Naive thymus-derived CD4-positive, alpha-beta T cell (primary cell): ENCODE measurements around the gene AHR. TPM values are rescaled to one million over a fixed set of nuclear protein-coding genes. Genes with fewer than 3 reads are reported as not detected.
A peak's percentile ranks its signal among the peaks of the same experiment; 100 is the strongest.

Experiments used
- ATAC-seq: fragments of 150-1000 bp; cut with Tn5 transposase; 2 replicates; pipeline ENCODE4 v1.10.0; 2021; ENCODE audit warnings: mild to moderate bottlenecking, moderate library complexity
- CTCF ChIA-PET: fragments of 350-600 bp; sonication (Branson Sonifier 250); formaldehyde crosslinking; loops from one replicate; lab custom pipeline; 2021; ENCODE audit warnings: antibody characterized with exemption; lab: Charles Lee
- POLR2A ChIA-PET: fragments of 350-600 bp; sonication (Branson Sonifier 250); formaldehyde crosslinking; loops from one replicate; lab custom pipeline; 2021; ENCODE audit warnings: antibody characterized with exemption, inconsistent platforms; lab: Charles Lee
- DNase-seq, 9 donors: peaks; one replicate each; pipeline versions ENCODE4 v3.0.0 to v3.0.0-alpha.2; 2020 to 2022; ENCODE audit warnings: mixed read lengths in 1 of 9
- H3K27ac ChIP-seq: one replicate; pipeline ENCODE4 v1.7.0; 2013; ENCODE audit warnings: mild to moderate bottlenecking, low read depth, low read length, moderate library complexity
- H3K27me3 ChIP-seq, 2 donors: one replicate each; pipeline ENCODE4 v1.7.0; 2013; ENCODE audit warnings: low read length in 2 of 2, mild to moderate bottlenecking in 2 of 2, moderate library complexity in 2 of 2; ENCODE audit not compliant: control insufficient read depth in 2 of 2, insufficient read depth in 2 of 2
- H3K36me3 ChIP-seq, 3 experiments: 1 replicate in 2 of 3; 2 replicates in 1 of 3; pipeline ENCODE4 v1.7.0; 2013; ENCODE audit warnings: low read length in 3 of 3, mild to moderate bottlenecking in 3 of 3, moderate library complexity in 1 of 3; ENCODE audit not compliant: insufficient read depth in 3 of 3, control insufficient read depth in 2 of 3
- H3K4me1 ChIP-seq, 2 donors: one replicate each; pipeline ENCODE4 v1.7.0; 2013; ENCODE audit warnings: low read length in 2 of 2, mild to moderate bottlenecking in 2 of 2, moderate library complexity in 1 of 2; ENCODE audit not compliant: control insufficient read depth in 2 of 2, insufficient read depth in 2 of 2
- H3K4me3 ChIP-seq: 2 replicates; pipeline ENCODE4 v1.7.0; 2013; ENCODE audit warnings: mild to moderate bottlenecking, low read length
- H3K9me3 ChIP-seq, 3 experiments: 1 replicate in 2 of 3; 2 replicates in 1 of 3; pipeline ENCODE4 v1.7.0; 2013; ENCODE audit warnings: low read length in 3 of 3; ENCODE audit not compliant: control insufficient read depth in 2 of 3
- H3K27ac Mint-ChIP-seq, 9 donors: one replicate each; pipeline ENCODE4 v1.8.0; 2020 to 2022; ENCODE audit warnings: mixed read lengths in 9 of 9, mild to moderate bottlenecking in 8 of 9, moderate library complexity in 5 of 9, inconsistent platforms in 2 of 9
- H3K27me3 Mint-ChIP-seq, 5 donors: one replicate each; pipeline ENCODE4 v1.8.0; 2021 to 2022; ENCODE audit warnings: mixed read lengths in 5 of 5, mild to moderate bottlenecking in 1 of 5
- H3K36me3 Mint-ChIP-seq, 5 donors: one replicate each; pipeline ENCODE4 v1.8.0; 2020 to 2022; ENCODE audit warnings: mixed read lengths in 5 of 5, mild to moderate bottlenecking in 3 of 5, inconsistent platforms in 1 of 5
- H3K4me1 Mint-ChIP-seq, 7 donors: one replicate each; pipeline ENCODE4 v1.8.0; 2020 to 2022; ENCODE audit warnings: mixed read lengths in 7 of 7, mild to moderate bottlenecking in 3 of 7, inconsistent platforms in 1 of 7
- H3K4me3 Mint-ChIP-seq, 10 donors: one replicate each; pipeline ENCODE4 v1.8.0; 2020 to 2022; ENCODE audit warnings: mild to moderate bottlenecking in 10 of 10, mixed read lengths in 10 of 10, moderate library complexity in 6 of 10, inconsistent platforms in 2 of 10
- H3K9me3 Mint-ChIP-seq, 11 donors: one replicate each; pipeline ENCODE4 v1.8.0; 2020 to 2022; ENCODE audit warnings: mixed read lengths in 11 of 11, mild to moderate bottlenecking in 4 of 11, inconsistent platforms in 1 of 11, moderate library complexity in 1 of 11
- intact Hi-C, 2 donors: fragments of 100-400 bp; cut with micrococcal nuclease; formaldehyde crosslinking; loops; one replicate each; pipeline ENCODE4 v1.15.1; 2023
- polyA plus RNA-seq, 2 donors: library from polyadenylated mRNA; unstranded; fragments of 300-500 nt; fragmentation: Illumina TruSeq; gene quantifications; one replicate each; pipeline ENCODE4 v1.2.3, GENCODE V29; 2021
- total RNA-seq, 6 experiments: library from RNA in 5 of 6; stranded (reverse) in 5 of 6; gene quantifications; 1 replicate in 5 of 6; 2 replicates in 1 of 6; pipeline ENCODE4 v1.2.3 and lab custom pipeline; 2021 to 2026

Gene AHR
- total and polyA plus RNA-seq, 7 experiments from 2014 or later = 6.7 to 109 (median 16.0) TPM

DNA sequence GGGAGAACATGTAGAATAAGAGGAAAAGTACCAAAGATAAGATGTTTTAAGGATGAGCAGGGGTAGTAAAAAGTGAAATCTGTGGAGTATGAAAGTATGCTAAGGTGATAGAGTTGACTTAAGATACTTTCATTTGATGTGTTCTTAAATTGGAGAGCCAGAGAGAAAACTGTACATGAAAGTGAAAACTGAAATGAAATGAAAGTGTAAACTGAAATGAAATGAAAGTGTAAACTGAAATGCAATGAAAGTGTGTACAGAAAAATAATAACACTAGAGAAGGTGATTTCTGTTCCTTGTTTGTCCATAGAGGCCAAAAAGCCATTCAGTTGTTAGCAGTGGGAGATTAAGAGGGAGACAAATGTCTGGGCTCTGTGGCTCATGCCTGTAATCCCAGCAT lies 17.5 kb downstream of the AHR start:
- Mint-ChIP-seq H3K27me3 (no peaks in the 10 kb centered on the region), H3K27ac (peak overlapping the region in 1 of 9 donors; percentile 34), H3K4me1 (peaks cover 0 to 17% (median 5%) of the 10 kb centered on the region in 7 donors), H3K4me3 (no peak overlapping the region), H3K36me3 (peaks cover 5 to 31% (median 18%) of the 10 kb centered on the region in 5 donors), H3K9me3 (no peaks in the 10 kb centered on the region)
- Histone ChIP-seq H3K27ac (no peak overlapping the region), H3K27me3 (no peaks in the 10 kb centered on the region), H3K4me1 (no peaks in the 10 kb centered on the region), H3K36me3 (peaks cover 0 to 11% (median 5%) of the 10 kb centered on the region in 3 experiments), H3K4me3 (no peak overlapping the region), H3K9me3 (no peaks in the 10 kb centered on the region)
- ATAC-seq = no peak
- ChIA-PET CTCF (no interaction called here), POLR2A (no interaction called here)
- intact Hi-C loops = no loop called here
- no peak for DNase-seq

DNA sequence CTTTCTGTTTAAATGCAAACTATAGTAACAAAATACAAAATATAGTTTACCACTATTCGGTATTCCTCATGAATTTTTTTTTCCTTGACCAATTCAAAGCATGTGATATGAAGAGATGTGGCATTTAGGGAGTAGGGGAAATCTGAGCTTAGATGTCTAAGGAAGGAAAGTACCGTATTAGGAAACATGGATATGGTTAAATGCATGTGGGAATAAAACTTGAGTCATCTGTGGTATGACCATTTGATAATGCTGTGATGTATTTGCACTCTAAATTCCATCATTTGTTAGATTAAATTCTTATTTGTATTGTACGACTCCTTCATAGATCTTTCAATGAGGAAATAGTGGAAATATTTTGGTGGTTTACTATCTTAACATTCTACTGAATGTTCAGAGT lies 19.7 kb downstream of the AHR start:
- ChIA-PET CTCF (no interaction called here), POLR2A (no interaction called here)
- ATAC-seq (no peak), DNase-seq (no peak)
- peaks cover 0 to 18% (median 5%) of the 10 kb centered on the region in 7 donors for H3K4me1 Mint-ChIP-seq
- peaks cover 0 to 25% (median 17%) of the 10 kb centered on the region in 5 donors for H3K36me3 Mint-ChIP-seq
- H3K9me3 Mint-ChIP-seq = no peaks in the 10 kb centered on the region
- H3K27ac Mint-ChIP-seq = no peak overlapping the region
- no peaks in the 10 kb centered on the region for H3K9me3 ChIP-seq
- no peak overlapping the region for H3K27ac ChIP-seq
- no peaks in the 10 kb centered on the region for H3K27me3 ChIP-seq
- intact Hi-C loops = no loop called here
- no peaks in the 10 kb centered on the region for H3K27me3 Mint-ChIP-seq
- no peaks in the 10 kb centered on the region for H3K36me3 ChIP-seq
- H3K4me3 ChIP-seq = no peak overlapping the region
- no peak overlapping the region for H3K4me3 Mint-ChIP-seq
- no peaks in the 10 kb centered on the region for H3K4me1 ChIP-seq

- H3K27ac Mint-ChIP-seq = no peak overlapping the region
- H3K4me3 ChIP-seq = no peak overlapping the region
- no peak overlapping the region for H3K27ac ChIP-seq
- POLR2A ChIA-PET = no interaction called here
- intact Hi-C loops = no loop called here
- peaks cover 0 to 17% (median 5%) of the 10 kb centered on the region in 7 donors for H3K4me1 Mint-ChIP-seq
- H3K27me3 ChIP-seq = no peaks in the 10 kb centered on the region
- H3K4me1 ChIP-seq = no peaks in the 10 kb centered on the region
- no peak overlapping the region for H3K4me3 Mint-ChIP-seq
- peaks cover 0 to 4% (median 0%) of the 10 kb centered on the region in 3 experiments for H3K36me3 ChIP-seq
- H3K9me3 Mint-ChIP-seq = no peaks in the 10 kb centered on the region
- ATAC-seq = no peak
- peaks cover 0 to 24% (median 15%) of the 10 kb centered on the region in 5 donors for H3K36me3 Mint-ChIP-seq
- DNase-seq = no peak
- no peaks in the 10 kb centered on the region for H3K9me3 ChIP-seq
- CTCF ChIA-PET = no interaction called here
- H3K27me3 Mint-ChIP-seq = no peaks in the 10 kb centered on the region
These were observed 21.0 kb downstream of the AHR start for GRCh38 chr7:17319164-17320101.

DNA sequence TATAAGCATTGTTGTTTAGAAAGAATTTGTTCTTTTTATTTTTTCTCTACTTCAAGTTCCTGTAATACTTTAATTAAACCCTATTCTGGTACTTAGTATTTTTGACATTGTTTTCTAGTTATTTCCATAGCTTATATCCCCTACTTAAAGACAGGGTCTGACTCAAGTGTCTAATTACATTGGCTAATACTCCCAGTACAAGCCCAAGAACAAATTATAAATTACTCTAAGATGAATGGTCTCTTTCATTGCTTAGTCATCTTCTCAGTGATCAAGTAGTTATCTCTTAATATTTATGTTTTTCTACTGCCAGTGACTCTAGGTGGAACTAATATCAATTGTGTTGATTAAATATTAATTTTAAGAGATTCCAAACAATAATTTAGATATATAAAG lies 21.6 kb downstream of the AHR start:
- Mint-ChIP-seq H3K27ac (no peak overlapping the region), H3K4me3 (no peak overlapping the region), H3K36me3 (peaks cover 0 to 25% (median 14%) of the 10 kb centered on the region in 5 donors), H3K4me1 (peaks cover 0 to 17% (median 5%) of the 10 kb centered on the region in 7 donors), H3K27me3 (no peaks in the 10 kb centered on the region), H3K9me3 (no peaks in the 10 kb centered on the region)
- Histone ChIP-seq H3K9me3 (no peaks in the 10 kb centered on the region), H3K36me3 (peaks cover 0 to 4% (median 0%) of the 10 kb centered on the region in 3 experiments), H3K4me1 (no peaks in the 10 kb centered on the region), H3K4me3 (no peak overlapping the region), H3K27ac (no peak overlapping the region), H3K27me3 (no peaks in the 10 kb centered on the region)
- intact Hi-C loops = no loop called here
- ChIA-PET POLR2A (no interaction called here), CTCF (no interaction called here)
- ATAC-seq (no peak), DNase-seq (no peak)

DNA sequence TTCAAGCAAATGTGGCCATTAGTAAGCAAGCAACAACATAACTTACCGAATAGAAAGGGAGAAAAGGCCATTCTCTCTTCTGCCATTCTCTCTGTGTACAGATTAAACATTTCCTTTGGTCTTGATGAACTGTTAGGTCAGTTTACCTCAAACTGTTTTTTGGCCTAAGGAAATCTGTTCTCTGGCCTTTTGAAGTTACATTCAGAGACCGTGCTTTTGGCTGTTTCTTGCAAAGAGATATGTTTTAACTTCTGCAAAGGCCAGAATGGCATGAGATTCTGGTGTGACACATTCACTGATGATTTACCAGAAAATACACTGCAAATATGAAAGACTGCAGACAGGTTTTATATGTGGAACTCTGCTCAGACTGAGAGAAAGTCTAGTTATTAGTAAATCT lies 22.2 kb downstream of the AHR start:
- Histone ChIP-seq H3K9me3 (no peaks in the 10 kb centered on the region), H3K4me3 (no peak overlapping the region), H3K27me3 (no peaks in the 10 kb centered on the region), H3K36me3 (peaks cover 0 to 4% (median 0%) of the 10 kb centered on the region in 3 experiments), H3K4me1 (no peaks in the 10 kb centered on the region), H3K27ac (no peak overlapping the region)
- ATAC-seq (peak; percentile 20), DNase-seq (no peak)
- H3K27me3 Mint-ChIP-seq = no peaks in the 10 kb centered on the region
- POLR2A ChIA-PET = no interaction called here
- intact Hi-C loops = no loop called here
- no peak overlapping the region for H3K27ac Mint-ChIP-seq
- CTCF ChIA-PET = no interaction called here
- no peak overlapping the region for H3K4me3 Mint-ChIP-seq
- H3K36me3 Mint-ChIP-seq = peaks cover 0 to 31% (median 20%) of the 10 kb centered on the region in 5 donors
- H3K4me1 Mint-ChIP-seq = peaks cover 0 to 17% (median 4%) of the 10 kb centered on the region in 7 donors
- H3K9me3 Mint-ChIP-seq = no peaks in the 10 kb centered on the region

GRCh38 chr7:17325364-17325763 lies 26.9 kb downstream of the AHR start:
- POLR2A ChIA-PET = no interaction called here
- no peaks in the 10 kb centered on the region for H3K9me3 Mint-ChIP-seq
- H3K4me1 Mint-ChIP-seq = peaks cover 0 to 4% (median 0%) of the 10 kb centered on the region in 7 donors
- no peaks in the 10 kb centered on the region for H3K4me1 ChIP-seq
- no peak for DNase-seq
- no peaks in the 10 kb centered on the region for H3K27me3 Mint-ChIP-seq
- intact Hi-C loops = no loop called here
- no peaks in the 10 kb centered on the region for H3K9me3 ChIP-seq
- H3K36me3 ChIP-seq = peaks cover 3 to 5% (median 4%) of the 10 kb centered on the region in 3 experiments
- CTCF ChIA-PET = interaction anchor here (0.6 kb wide), 1 partner anchor 12 kb away, joined by 3 read pairs; no protein-coding TSS in a partner anchor
- H3K27ac ChIP-seq = no peak overlapping the region
- H3K27me3 ChIP-seq = no peaks in the 10 kb centered on the region
- no peak overlapping the region for H3K4me3 Mint-ChIP-seq
- peak overlapping the region in 1 of 9 donors; percentile 1 for H3K27ac Mint-ChIP-seq
- H3K36me3 Mint-ChIP-seq = peaks cover 3 to 33% (median 17%) of the 10 kb centered on the region in 5 donors
- H3K4me3 ChIP-seq = no peak overlapping the region
- ATAC-seq = no peak
